H1 (cell line): ENCODE results near the gene DSE.

Experiments
- FOSL1 ChIP-seq: IDR thresholded peaks from 2 replicates; pipeline ENCODE4 v1.6.1; 2011; ENCODE audit warnings: mild to moderate bottlenecking, low read depth, low read length, moderate library complexity; ENCODE audit not compliant: insufficient read depth
- POLR2A ChIP-seq, 2 experiments: IDR thresholded peaks; 1 replicate in 1 of 2; 2 replicates in 1 of 2; pipeline ENCODE4 v1.6.1; 2011; ENCODE audit warnings: low read depth in 2 of 2, low read length in 2 of 2, mild to moderate bottlenecking in 2 of 2; ENCODE audit errors: control extremely low read depth in 1 of 2
- POLR2AphosphoS5 ChIP-seq: IDR thresholded peaks from 2 replicates; pipeline ENCODE4 v1.6.1; 2011; ENCODE audit warnings: low read depth, low read length
- RXRA ChIP-seq: IDR thresholded peaks from 2 replicates; pipeline ENCODE4 v1.6.1; 2011; ENCODE audit warnings: low read depth, mild to moderate bottlenecking, low read length, moderate library complexity; ENCODE audit not compliant: insufficient read depth
- TAF1 ChIP-seq: IDR thresholded peaks from 2 replicates; pipeline ENCODE4 v1.6.1; 2011; ENCODE audit warnings: mild to moderate bottlenecking, low read depth, low read length
- TBP ChIP-seq: IDR thresholded peaks from 2 replicates; pipeline ENCODE4 v1.6.1; 2011; ENCODE audit warnings: low read depth, low read length, improper control_type of control experiment
- TF ChIP-seq, protein P1 (sequence below), 3 experiments: IDR thresholded peaks; 1 replicate in 2 of 3; 2 replicates in 1 of 3; pipeline versions ENCODE4 v1.5.1 to v1.6.1; 2011; ENCODE audit warnings: low read length in 3 of 3, mild to moderate bottlenecking in 3 of 3, inconsistent platforms in 2 of 3, low read depth in 1 of 3, moderate library complexity in 1 of 3; ENCODE audit not compliant: insufficient read depth in 1 of 3; ENCODE audit errors: control extremely low read depth in 1 of 3
- TF ChIP-seq, protein P2 (sequence below): IDR thresholded peaks from 2 replicates; pipeline ENCODE4 v1.6.1; 2011; ENCODE audit warnings: low read depth, mild to moderate bottlenecking, low read length; ENCODE audit not compliant: insufficient read depth

DNA sequence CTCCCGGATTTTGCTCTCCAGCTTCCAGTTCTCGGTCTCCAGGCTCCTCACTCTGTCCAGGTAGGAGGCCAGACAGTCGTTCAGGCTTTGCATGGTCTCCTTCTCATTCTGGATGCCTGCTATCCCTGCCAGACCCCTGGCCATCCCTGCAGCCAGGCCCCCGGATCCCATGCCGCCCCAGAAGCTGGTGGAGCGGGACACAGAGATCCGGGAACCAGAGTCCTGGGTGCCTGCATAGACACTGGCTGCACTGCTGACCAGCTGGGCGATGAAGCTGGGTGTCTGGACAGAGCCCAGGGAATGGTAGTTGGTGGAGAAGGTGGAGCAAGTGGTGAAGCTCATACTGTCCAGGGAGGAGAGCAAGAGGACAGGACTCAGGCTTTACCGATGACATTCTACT, 87.5 kb downstream of the DSE start:
- TF ChIP-seq, protein P1, sequence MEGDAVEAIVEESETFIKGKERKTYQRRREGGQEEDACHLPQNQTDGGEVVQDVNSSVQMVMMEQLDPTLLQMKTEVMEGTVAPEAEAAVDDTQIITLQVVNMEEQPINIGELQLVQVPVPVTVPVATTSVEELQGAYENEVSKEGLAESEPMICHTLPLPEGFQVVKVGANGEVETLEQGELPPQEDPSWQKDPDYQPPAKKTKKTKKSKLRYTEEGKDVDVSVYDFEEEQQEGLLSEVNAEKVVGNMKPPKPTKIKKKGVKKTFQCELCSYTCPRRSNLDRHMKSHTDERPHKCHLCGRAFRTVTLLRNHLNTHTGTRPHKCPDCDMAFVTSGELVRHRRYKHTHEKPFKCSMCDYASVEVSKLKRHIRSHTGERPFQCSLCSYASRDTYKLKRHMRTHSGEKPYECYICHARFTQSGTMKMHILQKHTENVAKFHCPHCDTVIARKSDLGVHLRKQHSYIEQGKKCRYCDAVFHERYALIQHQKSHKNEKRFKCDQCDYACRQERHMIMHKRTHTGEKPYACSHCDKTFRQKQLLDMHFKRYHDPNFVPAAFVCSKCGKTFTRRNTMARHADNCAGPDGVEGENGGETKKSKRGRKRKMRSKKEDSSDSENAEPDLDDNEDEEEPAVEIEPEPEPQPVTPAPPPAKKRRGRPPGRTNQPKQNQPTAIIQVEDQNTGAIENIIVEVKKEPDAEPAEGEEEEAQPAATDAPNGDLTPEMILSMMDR (IDR thresholded peaks at IDR 0.05; ENCODE audit: control extremely low read depth in 1 of 3, insufficient read depth in 1 of 3, low read depth in 1 of 3, low read length in 3 of 3), result no peak
- TF ChIP-seq RXRA, result no peak
- no peak for TF ChIP-seq FOSL1
- no peak for TF ChIP-seq POLR2AphosphoS5
- TF ChIP-seq, protein P2, sequence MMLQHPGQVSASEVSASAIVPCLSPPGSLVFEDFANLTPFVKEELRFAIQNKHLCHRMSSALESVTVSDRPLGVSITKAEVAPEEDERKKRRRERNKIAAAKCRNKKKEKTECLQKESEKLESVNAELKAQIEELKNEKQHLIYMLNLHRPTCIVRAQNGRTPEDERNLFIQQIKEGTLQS, result no peak
- no peak for TF ChIP-seq TAF1
- no peak for TF ChIP-seq POLR2A (IDR thresholded peaks at IDR 0.05; ENCODE audit: control extremely low read depth in 1 of 2, low read depth in 2 of 2, low read length in 2 of 2)
- no peak for TF ChIP-seq TBP
